Measurements from ENCODE around the gene MARK2. TPM values are rescaled to one million over a fixed set of nuclear protein-coding genes. Genes with fewer than 3 reads are reported as not detected.

MARK2 gene
- total RNA-seq, 1 donor = 14.8 TPM

- TF ChIP-seq CTCF (IDR thresholded peaks at IDR 0.05; ENCODE audit: extremely low read depth, low read depth, low read length) = no peak
- Histone ChIP-seq H3K27me3 (ENCODE audit: insufficient read depth, low read length) (no peaks in the 10 kb centered on the region), H2AFZ (ENCODE audit: low read length) (no peak overlapping the region), H3K4me1 (ENCODE audit: insufficient read depth, low read length) (no peaks in the 10 kb centered on the region), H3K4me2 (ENCODE audit: insufficient read depth, low read length) (no peak overlapping the region), H3K9me3 (ENCODE audit: low read depth, low read length) (no peaks in the 10 kb centered on the region), H4K20me1 (ENCODE audit: insufficient read depth, low read length) (peaks cover 5% of the 10 kb centered on the region), H3K79me2 (ENCODE audit: insufficient read depth, low read length) (no peaks in the 10 kb centered on the region), H3K4me3 (ENCODE audit: insufficient read depth, low read length) (no peak overlapping the region), H3K27ac (ENCODE audit: low read depth, low read length) (no peak overlapping the region), H3K36me3 (ENCODE audit: insufficient read depth, low read length) (peaks cover 5% of the 10 kb centered on the region)
- DNase-seq (ENCODE audit: insufficient read length, low spot score, missing footprints) = peak; percentile 87
Measured at GRCh38 chr11:63909591-63910506, 70.9 kb downstream of the MARK2 start.

DNA sequence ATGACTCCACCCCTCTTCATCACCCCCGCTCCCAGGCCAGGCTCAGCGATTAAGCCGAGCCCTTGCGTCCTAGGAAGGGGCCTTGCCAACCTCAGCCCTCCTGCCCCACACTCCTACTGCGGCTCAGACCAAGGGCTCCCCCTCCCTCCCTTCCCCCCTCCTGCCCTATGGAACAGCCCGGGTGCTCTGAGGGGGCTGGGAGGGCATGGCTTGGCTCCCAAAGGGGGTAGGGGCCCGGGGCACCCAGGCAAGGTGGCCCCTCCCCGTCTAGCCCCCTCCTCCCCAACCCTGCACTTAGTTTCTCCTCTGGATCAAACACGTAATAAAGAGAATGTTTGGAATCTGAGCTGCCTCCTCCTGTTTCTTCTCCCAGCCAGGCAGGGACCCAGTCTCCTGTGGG is 71.8 kb downstream of the MARK2 start:
- Histone ChIP-seq H3K4me1 (ENCODE audit: insufficient read depth, low read length) (no peaks in the 10 kb centered on the region), H3K36me3 (ENCODE audit: insufficient read depth, low read length) (peaks cover 5% of the 10 kb centered on the region), H3K27me3 (ENCODE audit: insufficient read depth, low read length) (no peaks in the 10 kb centered on the region), H2AFZ (ENCODE audit: low read length) (no peak overlapping the region), H3K4me2 (ENCODE audit: insufficient read depth, low read length) (no peak overlapping the region), H3K27ac (ENCODE audit: low read depth, low read length) (no peak overlapping the region), H3K4me3 (ENCODE audit: insufficient read depth, low read length) (no peak overlapping the region), H4K20me1 (ENCODE audit: insufficient read depth, low read length) (peaks cover 9% of the 10 kb centered on the region), H3K79me2 (ENCODE audit: insufficient read depth, low read length) (no peaks in the 10 kb centered on the region), H3K9me3 (ENCODE audit: low read depth, low read length) (no peaks in the 10 kb centered on the region)
- no peak for TF ChIP-seq CTCF (IDR thresholded peaks at IDR 0.05; ENCODE audit: extremely low read depth, low read depth, low read length)
- peak; percentile 87 for DNase-seq (ENCODE audit: insufficient read length, low spot score, missing footprints)

- no peak overlapping the region for H3K4me3 ChIP-seq (ENCODE audit: insufficient read depth, low read length)
- H3K79me2 ChIP-seq (ENCODE audit: insufficient read depth, low read length) = no peaks in the 10 kb centered on the region
- H3K27me3 ChIP-seq (ENCODE audit: insufficient read depth, low read length) = no peaks in the 10 kb centered on the region
- H3K9me3 ChIP-seq (ENCODE audit: low read depth, low read length) = no peaks in the 10 kb centered on the region
- TF ChIP-seq CTCF (IDR thresholded peaks at IDR 0.05; ENCODE audit: extremely low read depth, low read depth, low read length) = no peak
- H3K4me2 ChIP-seq (ENCODE audit: insufficient read depth, low read length) = no peak overlapping the region
- H3K4me1 ChIP-seq (ENCODE audit: insufficient read depth, low read length) = no peaks in the 10 kb centered on the region
- DNase-seq (ENCODE audit: insufficient read length, low spot score, missing footprints) = peak; percentile 49
- no peaks in the 10 kb centered on the region for H3K36me3 ChIP-seq (ENCODE audit: insufficient read depth, low read length)
- H3K27ac ChIP-seq (ENCODE audit: low read depth, low read length) = no peak overlapping the region
- no peak overlapping the region for H2AFZ ChIP-seq (ENCODE audit: low read length)
- H4K20me1 ChIP-seq (ENCODE audit: insufficient read depth, low read length) = peaks cover 7% of the 10 kb centered on the region
Measured at GRCh38 chr11:63911440-63911839, 72.5 kb downstream of the MARK2 start.

GRCh38 chr11:63911876-63912275 is 73.0 kb downstream of the MARK2 start:
- Histone ChIP-seq H3K9me3 (ENCODE audit: low read depth, low read length) (no peaks in the 10 kb centered on the region), H4K20me1 (ENCODE audit: insufficient read depth, low read length) (peaks cover 7% of the 10 kb centered on the region), H3K27ac (ENCODE audit: low read depth, low read length) (no peak overlapping the region), H3K4me1 (ENCODE audit: insufficient read depth, low read length) (no peaks in the 10 kb centered on the region), H3K4me2 (ENCODE audit: insufficient read depth, low read length) (no peak overlapping the region), H2AFZ (ENCODE audit: low read length) (no peak overlapping the region), H3K36me3 (ENCODE audit: insufficient read depth, low read length) (no peaks in the 10 kb centered on the region), H3K79me2 (ENCODE audit: insufficient read depth, low read length) (no peaks in the 10 kb centered on the region), H3K4me3 (ENCODE audit: insufficient read depth, low read length) (no peak overlapping the region), H3K27me3 (ENCODE audit: insufficient read depth, low read length) (no peaks in the 10 kb centered on the region)
- no peak for TF ChIP-seq CTCF (IDR thresholded peaks at IDR 0.05; ENCODE audit: extremely low read depth, low read depth, low read length)
- peak; percentile 54 for DNase-seq (ENCODE audit: insufficient read length, low spot score, missing footprints)
